Measurements from ENCODE around the gene MVB12B.

The MVB12B gene

GRCh38 chr9:126411225-126411947 is 84.8 kb downstream of the MVB12B start:
- DNase-seq, result peak; percentile 11

GRCh38 chr9:126411948-126412284 is 85.3 kb downstream of the MVB12B start:
- no peak for DNase-seq

- no peak for DNase-seq
These were observed 86.3 kb downstream of the MVB12B start for GRCh38 chr9:126412905-126413304.

- DNase-seq, result no peak
These were observed 86.9 kb downstream of the MVB12B start for GRCh38 chr9:126413391-126414068.

GRCh38 chr9:126415741-126416370 is 89.2 kb downstream of the MVB12B start:
- no peak for DNase-seq

- no peak for DNase-seq
These were observed 90.4 kb downstream of the MVB12B start for GRCh38 chr9:126417043-126417442.

- no peak for DNase-seq
These were observed 91.1 kb downstream of the MVB12B start for GRCh38 chr9:126417684-126418083.

- no peak for DNase-seq
These were observed 92.0 kb downstream of the MVB12B start for GRCh38 chr9:126418608-126419007.

GRCh38 chr9:126419475-126419874 is 92.8 kb downstream of the MVB12B start:
- no peak for DNase-seq

GRCh38 chr9:126420135-126420534 is 93.5 kb downstream of the MVB12B start:
- no peak for DNase-seq

- DNase-seq, result no peak
These were observed 94.3 kb downstream of the MVB12B start for GRCh38 chr9:126420643-126421564.

GRCh38 chr9:126421567-126422428 is 95.2 kb downstream of the MVB12B start:
- DNase-seq, result no peak

- no peak for DNase-seq
These were observed 96.7 kb downstream of the MVB12B start for GRCh38 chr9:126423142-126423915.

GRCh38 chr9:126423916-126424185 is 97.2 kb downstream of the MVB12B start:
- DNase-seq, result no peak

GRCh38 chr9:126424511-126424910 is 97.9 kb downstream of the MVB12B start:
- no peak for DNase-seq

GRCh38 chr9:126428534-126429175 is 102.0 kb downstream of the MVB12B start:
- no peak for DNase-seq

GRCh38 chr9:126429190-126429589 is 102.6 kb downstream of the MVB12B start:
- no peak for DNase-seq

GRCh38 chr9:126430124-126430523 is 103.5 kb downstream of the MVB12B start:
- DNase-seq, result no peak

- no peak for DNase-seq
These were observed 104.6 kb downstream of the MVB12B start for GRCh38 chr9:126431077-126431742.

GRCh38 chr9:126432659-126433058 is 106.0 kb downstream of the MVB12B start:
- no peak for DNase-seq
